Mucosa of descending colon (tissue), 3 donors: Measurements from ENCODE around the gene LGR6. TPM values are rescaled to one million over a fixed set of nuclear protein-coding genes. Genes with fewer than 3 reads are reported as not detected.
"Not testable (repeated sequence)": the region's sequence is repeated elsewhere in the genome, so short reads cannot be mapped to it uniquely, and the experiment has no call there.

ENCODE experiments used
- ATAC-seq: fragments of 200-7000 bp; cut with Tn5 transposase; one replicate; pipeline ENCODE4 v1.9.1; 2020; ENCODE audit warnings: mild to moderate bottlenecking, moderate library complexity
- DNase-seq, 3 donors: peaks; one replicate each; pipeline ENCODE4 v3.0.0-alpha.2; 2020
- H3K36me3 ChIP-seq: fragments of 200-600 bp; one replicate; pipeline ENCODE4 v1.8.0; 2021; ENCODE audit warnings: low read depth, mild to moderate bottlenecking
- H3K4me1 ChIP-seq: fragments of 200-600 bp; one replicate; pipeline ENCODE4 v1.8.0; 2021; ENCODE audit warnings: low read depth, mild to moderate bottlenecking
- H3K4me3 ChIP-seq: fragments of 200-600 bp; one replicate; pipeline ENCODE4 v1.8.0; 2021; ENCODE audit warnings: mild to moderate bottlenecking
- H3K9me3 ChIP-seq: fragments of 200-600 bp; one replicate; pipeline ENCODE4 v1.8.0; 2021; ENCODE audit warnings: mild to moderate bottlenecking
- CTCF ChIP-seq: fragments of 200-600 bp; IDR thresholded peaks from one replicate; pipeline ENCODE4 v1.8.0; 2022; ENCODE audit warnings: antibody characterized with exemption, mild to moderate bottlenecking
- intact Hi-C, 2 donors: fragments of 100-400 bp; cut with DNase I in 1 of 2; cut with micrococcal nuclease in 1 of 2; formaldehyde crosslinking; loops; one replicate each; pipeline versions ENCODE4 v1.11.0 to v1.11.1; 2022; cut with DNase I, micrococcal nuclease
- total RNA-seq, 3 donors: library from RNA; stranded (reverse); fragmentation: NEBNext Ultra II Directional in 2 of 3; extraction: Animal tissue kit (Norgen Biotek cat#: 25700) in 2 of 3; gene quantifications; one replicate each; pipeline versions ENCODE4 v1.2.1 to v1.2.4, GENCODE V29; 2021 to 2023
- donor health status: DM: no; HTN: no; CAD: no; lungs with moderate emphysema.
- donor health status: DM: no; HTN: no; CAD: no.
- donor health status: DM: no; HTN: yes; CAD: no.

LGR6 gene
- total RNA-seq, 3 donors from 2014 or later, result 0.66 to 4.2 (median 1.3) TPM

DNA sequence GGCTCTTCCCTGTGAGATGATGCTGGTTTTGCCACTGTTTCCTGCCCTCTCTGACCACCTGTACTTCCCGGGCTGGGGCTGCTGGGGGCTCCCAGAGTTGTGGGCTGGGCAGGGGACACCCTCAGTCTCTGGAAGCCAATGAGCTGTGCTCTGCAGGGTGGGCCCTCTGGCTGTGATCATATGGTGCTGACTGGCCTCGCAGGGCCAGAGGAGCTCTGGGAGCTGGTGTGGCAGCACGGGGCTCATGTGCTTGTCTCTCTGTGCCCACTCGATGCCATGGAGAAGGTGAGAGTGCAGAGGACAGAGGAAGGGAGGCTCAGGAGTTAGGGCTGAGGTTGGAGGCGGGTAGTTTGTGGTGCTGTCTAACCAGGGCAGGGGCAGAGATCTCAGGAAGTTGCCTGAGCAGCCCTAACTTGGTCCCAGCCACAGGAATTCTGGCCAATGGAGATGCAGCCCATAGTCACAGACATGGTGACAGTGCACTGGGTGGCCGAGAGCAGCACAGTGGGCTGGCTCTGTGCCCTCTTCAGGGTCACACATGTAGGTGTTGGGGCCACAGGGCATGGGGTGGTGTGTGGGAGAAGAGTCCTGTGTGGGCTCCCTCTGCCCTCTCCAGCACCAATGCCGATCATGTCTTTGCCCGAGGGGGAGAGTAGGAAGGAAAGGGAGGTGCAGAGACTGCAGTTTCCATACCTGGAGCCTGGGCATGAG lies 5.7 kb upstream of the LGR6 start:
- Histone ChIP-seq H3K4me1 (peaks cover 5% of the 10 kb centered on the region), H3K9me3 (no peaks in the 10 kb centered on the region), H3K36me3 (no peaks in the 10 kb centered on the region), H3K4me3 (no peak overlapping the region)
- TF ChIP-seq CTCF, result no peak
- intact Hi-C loops, result loop anchor here (5.0 to 10.0 kb wide), 3 partner anchors 127 to 527 kb away; partner anchors contain the start of gene SYT2 (in 1 of the 2)
- DNase-seq, result no peak
- no peak for ATAC-seq

DNA sequence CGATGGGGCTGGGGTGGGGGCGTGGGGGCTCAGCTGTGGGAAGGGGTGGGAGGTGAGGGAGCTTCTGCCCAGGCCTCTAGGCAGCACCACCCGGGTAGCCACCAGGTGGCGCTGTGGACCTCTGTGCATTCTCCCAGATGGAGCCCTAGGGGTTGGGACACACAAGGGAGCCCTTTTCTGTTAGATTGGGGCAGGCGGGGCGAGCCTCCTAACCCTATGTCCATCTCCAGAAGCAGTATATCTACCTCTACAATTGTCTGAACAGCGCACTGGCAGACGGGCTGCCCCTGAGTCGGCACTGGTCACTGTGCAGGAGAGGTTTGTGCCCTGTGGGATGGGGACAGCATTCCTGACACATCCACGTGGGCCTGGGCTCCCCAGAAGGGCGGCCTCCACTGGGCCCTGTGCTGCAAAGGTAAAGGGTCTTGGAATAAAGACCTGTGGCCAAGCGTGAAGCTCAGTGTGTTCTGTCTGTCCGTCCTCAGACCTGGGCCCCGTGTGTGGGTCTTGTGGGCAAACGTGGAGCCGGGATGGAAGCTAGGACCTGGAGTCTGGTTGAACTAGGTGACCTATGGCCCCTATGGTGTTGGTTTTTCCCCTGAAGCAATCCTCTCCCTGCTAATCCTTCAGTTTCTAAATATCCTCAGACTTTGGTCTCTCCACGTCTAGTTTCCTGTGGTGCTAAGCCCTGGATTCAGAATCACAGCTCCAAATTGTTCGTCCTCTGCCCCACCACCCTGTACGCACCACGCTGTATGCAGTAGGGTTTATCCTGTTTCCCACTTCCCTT lies 4.4 kb upstream of the LGR6 start:
- no peaks in the 10 kb centered on the region for H3K36me3 ChIP-seq
- H3K4me3 ChIP-seq, result no peak overlapping the region
- TF ChIP-seq CTCF, result peak; percentile 83
- H3K9me3 ChIP-seq, result no peaks in the 10 kb centered on the region
- peaks cover 5% of the 10 kb centered on the region for H3K4me1 ChIP-seq
- ATAC-seq, result peak; percentile 63
- intact Hi-C loops, result loop anchor here (5.0 to 10.0 kb wide), 3 partner anchors 126 to 526 kb away; partner anchors contain the start of gene SYT2 (in 1 of the 2)
- peak; percentile 74 to 91 (median 87) for DNase-seq

- Histone ChIP-seq H3K9me3 (no peaks in the 10 kb centered on the region), H3K4me3 (no peak overlapping the region), H3K4me1 (peaks cover 5% of the 10 kb centered on the region), H3K36me3 (no peaks in the 10 kb centered on the region)
- intact Hi-C loops, result loop anchor here (5.0 to 10.0 kb wide), 3 partner anchors 125 to 525 kb away; partner anchors contain the start of gene SYT2 (in 1 of the 2)
- DNase-seq (no peak), ATAC-seq (peak; percentile 23)
- no peak for TF ChIP-seq CTCF
Measured at GRCh38 chr1:202189918-202190715, 3.5 kb upstream of the LGR6 start.

GRCh38 chr1:202191391-202191790 lies 2.2 kb upstream of the LGR6 start:
- H3K4me1 ChIP-seq, DNase-seq: not testable (repeated sequence)

GRCh38 chr1:202192770-202193613 lies 607 bp upstream of the LGR6 start:
- ATAC-seq (peak; percentile 70), DNase-seq (peak in 2 of 3 donors; percentile 76 to 82)
- TF ChIP-seq CTCF, result peak; percentile 83
- no peaks in the 10 kb centered on the region for H3K4me1 ChIP-seq
- H3K36me3 ChIP-seq, result no peaks in the 10 kb centered on the region
- intact Hi-C loops, result no loop called here
- no peak overlapping the region for H3K4me3 ChIP-seq
- H3K9me3 ChIP-seq, result no peaks in the 10 kb centered on the region

More at GRCh38 chr1:202191391-202191790, 2.2 kb upstream of the LGR6 start:
- H3K36me3 ChIP-seq, ATAC-seq, H3K9me3 ChIP-seq, H3K4me3 ChIP-seq, intact Hi-C loops: not testable (repeated sequence)
